K562 (cell line): ENCODE results near the gene C1orf74. TPM values are rescaled to one million over a fixed set of nuclear protein-coding genes. Genes with fewer than 3 reads are reported as not detected.
A peak's percentile ranks its signal among the peaks of the same experiment; 100 is the strongest.

ENCODE experiments used
- ATF4 ChIP-seq: fragments of 450-650 bp; formaldehyde crosslinking; IDR thresholded peaks from 2 replicates; pipeline ENCODE4 v1.4.0; 2022; ENCODE audit warnings: mild to moderate bottlenecking, moderate library complexity
- CREB5 ChIP-seq: fragments of 250-450 bp; sonication (Bioruptor Pico); IDR thresholded peaks from 2 replicates; pipeline ENCODE4 v1.5.0; 2020; ENCODE audit warnings: mild to moderate bottlenecking
- ESRRA ChIP-seq: fragments of 450-650 bp; IDR thresholded peaks from 2 replicates; pipeline ENCODE4 v1.6.1; 2014; ENCODE audit warnings: low read depth, mild to moderate bottlenecking, moderate library complexity, borderline replicate concordance
- MGA ChIP-seq: fragments of 450-650 bp; IDR thresholded peaks from 2 replicates; pipeline ENCODE4 v1.6.1; 2016; ENCODE audit warnings: mild to moderate bottlenecking, moderate library complexity
- SAP30 ChIP-seq: fragments of 200-600 bp; sonication (generic); IDR thresholded peaks from 2 replicates; pipeline ENCODE4 v1.6.1; 2012; ENCODE audit warnings: borderline replicate concordance, low read depth, mild to moderate bottlenecking, moderate library complexity, low read length, control low read depth, inconsistent platforms; ENCODE audit not compliant: insufficient read depth, poor library complexity, severe bottlenecking
- SMARCE1 ChIP-seq: fragments of 450-650 bp; IDR thresholded peaks from 2 replicates; pipeline ENCODE4 v1.7.1; 2016; ENCODE audit warnings: mild to moderate bottlenecking
- SRSF7 ChIP-seq: fragments of 200-400 bp; formaldehyde crosslinking; optimal IDR thresholded peaks from 2 replicates; pipeline ENCODE3; 2017; ENCODE audit warnings: mild to moderate bottlenecking, low read depth, low read length
- TAF1 ChIP-seq: IDR thresholded peaks from 2 replicates; pipeline ENCODE4 v1.6.1; 2011; ENCODE audit warnings: mild to moderate bottlenecking, low read length, moderate library complexity; ENCODE audit not compliant: insufficient read depth, control insufficient read depth, severe bottlenecking; ENCODE audit errors: extremely low read depth
- TFAP4 ChIP-seq: sonication (generic); formaldehyde crosslinking; IDR thresholded peaks from 2 replicates; pipeline ENCODE4 v1.8.0; 2022; ENCODE audit warnings: missing genetic modification reagents, mild to moderate bottlenecking, moderate library complexity, borderline replicate concordance
- ZNF584 ChIP-seq: fragments of 200-800 bp; sonication (Bioruptor generic); IDR thresholded peaks from 2 replicates; pipeline ENCODE4 v1.6.1; 2016; ENCODE audit warnings: low read depth, mild to moderate bottlenecking, missing genetic modification characterization, missing compliant biosample characterization
- polyA plus RNA-seq, 8 experiments: library from polyadenylated mRNA; depleted of rRNA in 4 of 8; stranded (reverse) in 5 of 8; unstranded in 3 of 8; fragments of >200 nt; fragmentation: Nextera tagmentation in 2 of 8; fragmentation: Illumina TruSeq in 1 of 8; extraction: Ambion mirVana in 2 of 8; extraction: Trizol in 1 of 8; gene quantifications; 2 replicates each; pipeline versions ENCODE4 v1.2.1 to v1.2.3, GENCODE V29; 2011 to 2014; ENCODE audit warnings: inconsistent platforms in 1 of 8, missing spikeins in 1 of 8
- total RNA-seq, 7 experiments: library from RNA; depleted of rRNA in 6 of 7; stranded (reverse); fragments of >200 nt in 6 of 7; fragmentation: Illumina TruSeq in 2 of 7; extraction: Trizol in 2 of 7; gene quantifications; 2 replicates each; pipeline versions ENCODE4 v1.2.1 to v1.2.3, GENCODE V29; 2011 to 2021; ENCODE audit warnings: low replicate concordance in 1 of 7

The C1orf74 gene
- total and polyA plus RNA-seq, 9 of the 15 experiments (the other 6 are each of a cell fraction or from before 2014, with no cell fraction given), result 4.0 to 7.6 (median 5.7) TPM

GRCh38 chr1:209805875-209806760 is 21.8 kb upstream of the C1orf74 start, which contains the start of gene IRF6 (continued):
- peak; percentile 51; the same call in 1 of the 2 replicates for TF ChIP-seq ATF4
- no peak for TF ChIP-seq SRSF7
- TF ChIP-seq ZNF584 (CRISPR knock-in tag), result no peak
- 0 out of 2 replicates have a peak, but pooled peaks have one; percentile 15 for TF ChIP-seq ESRRA
- no peak for TF ChIP-seq SAP30
- peak; percentile 60; the same call in 1 of the 2 replicates for TF ChIP-seq TFAP4 (CRISPR knock-in tag)
- peak; percentile 71; the same call in 1 of the 2 replicates for TF ChIP-seq SMARCE1
- no peak for TF ChIP-seq CREB5 (CRISPR knock-in tag)
- peak; percentile 42 for TF ChIP-seq TAF1
- TF ChIP-seq MGA, result 0 out of 2 replicates have a peak, but pooled peaks have one; percentile 38
